T47D (cell line): ENCODE data around the gene KRT31.
A peak's percentile ranks its signal among the peaks of the same experiment; 100 is the strongest.
"Not testable (repeated sequence)": the region's sequence is repeated elsewhere in the genome, so short reads cannot be mapped to it uniquely, and the experiment has no call there.

Experiments
- DNase-seq, 2 experiments: peaks; one replicate each; pipeline versions ENCODE4 v3.0.0 to v3.0.0-alpha.2; 2011 to 2012; ENCODE audit warnings: low read depth in 1 of 2, low spot score in 1 of 2
- JUND ChIP-seq: IDR thresholded peaks from 2 replicates; pipeline ENCODE4 v1.6.1; 2012; ENCODE audit warnings: low read depth
- in situ Hi-C: cut with HindIII; loops from 2 replicates; pipeline ENCODE4 v1.10.0; 2016; ENCODE audit warnings: low sequenced_read_pairs, low pct_unique_long_range_greater_than_20kb

KRT31 gene

GRCh38 chr17:41428591-41429291 is 31.3 kb upstream of the KRT31 start:
- no peak for TF ChIP-seq JUND
- no peak for DNase-seq
- in situ Hi-C loops = no loop called here

- in situ Hi-C loops = no loop called here
- TF ChIP-seq JUND = no peak
Observed at GRCh38 chr17:41424111-41424635, 26.8 kb upstream of the KRT31 start, which contains the start of gene KRT37. KRT37 (minus strand) TSS chr17:41424585; CDS start chr17:41424523, 62 bp downstream.

GRCh38 chr17:41422586-41422985 is 25.2 kb upstream of the KRT31 start:
- DNase-seq, in situ Hi-C loops: not testable (repeated sequence)

More at GRCh38 chr17:41424111-41424635, 26.8 kb upstream of the KRT31 start, which contains the start of gene KRT37:
- DNase-seq = no peak

DNA sequence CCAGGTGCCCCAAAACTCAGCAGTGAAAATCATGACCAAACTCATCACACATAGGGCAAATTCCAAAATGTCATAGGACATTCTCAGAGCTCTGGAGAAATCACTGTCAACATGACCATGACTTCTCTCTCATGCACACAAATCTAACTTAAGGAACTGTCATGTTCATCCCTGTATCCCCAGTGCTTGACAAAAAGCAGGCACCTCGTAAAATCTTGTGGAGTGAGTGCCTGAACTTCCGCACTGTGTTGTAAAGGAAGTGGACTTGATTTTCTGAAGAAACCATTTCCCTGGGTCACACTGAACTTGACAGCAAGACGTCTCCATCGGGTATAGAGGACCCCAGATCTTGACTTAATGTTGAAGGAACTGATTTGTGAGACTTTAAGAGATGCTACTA is 24.2 kb upstream of the KRT31 start:
- no peak for TF ChIP-seq JUND
- DNase-seq = no peak
- in situ Hi-C loops = no loop called here

DNA sequence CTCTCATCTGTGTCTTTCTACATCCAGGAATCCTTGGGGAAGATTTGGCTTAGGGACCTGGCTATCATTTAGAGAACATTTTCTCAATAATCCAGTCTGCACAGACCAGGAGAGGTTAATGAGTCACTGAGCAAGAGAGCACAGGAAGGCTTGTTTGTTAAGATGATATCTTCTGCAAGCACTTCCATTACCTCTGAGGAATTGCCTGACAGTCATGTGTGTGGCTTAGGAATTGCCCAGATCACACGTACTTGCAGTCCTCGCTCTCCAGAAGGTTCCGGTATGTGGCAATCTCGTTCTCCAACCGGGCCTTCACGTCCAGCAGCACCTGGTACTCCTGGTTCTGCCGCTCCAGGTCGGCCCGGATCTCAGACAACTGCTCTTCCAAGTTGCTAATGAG is 23.7 kb upstream of the KRT31 start:
- in situ Hi-C loops = no loop called here
- no peak for TF ChIP-seq JUND
- DNase-seq = peak; percentile 51 to 90

DNA sequence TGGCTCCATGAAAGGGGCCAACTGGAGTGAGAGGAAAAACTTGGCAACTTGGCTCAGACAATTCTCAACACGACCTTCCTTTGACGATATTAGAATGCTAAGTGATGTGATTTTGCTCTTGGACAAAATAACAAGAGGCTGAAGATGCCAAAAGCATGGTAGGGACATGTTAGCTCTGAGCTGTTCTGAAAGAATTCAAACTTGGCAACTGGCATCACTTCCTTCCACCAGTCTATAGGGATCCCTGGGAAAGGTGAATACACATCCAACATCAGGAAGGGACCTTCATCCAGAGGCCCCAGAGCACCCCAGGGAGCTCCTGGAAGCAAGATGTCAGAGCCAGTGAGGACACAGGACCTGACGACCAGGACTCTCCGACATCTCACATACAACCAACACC is 22.7 kb upstream of the KRT31 start:
- DNase-seq = peak in 1 of 2 experiments; percentile 51
- in situ Hi-C loops = no loop called here
- TF ChIP-seq JUND = no peak

GRCh38 chr17:41419716-41420115 is 22.3 kb upstream of the KRT31 start:
- DNase-seq = no peak
- TF ChIP-seq JUND = no peak
- in situ Hi-C loops = no loop called here

DNA sequence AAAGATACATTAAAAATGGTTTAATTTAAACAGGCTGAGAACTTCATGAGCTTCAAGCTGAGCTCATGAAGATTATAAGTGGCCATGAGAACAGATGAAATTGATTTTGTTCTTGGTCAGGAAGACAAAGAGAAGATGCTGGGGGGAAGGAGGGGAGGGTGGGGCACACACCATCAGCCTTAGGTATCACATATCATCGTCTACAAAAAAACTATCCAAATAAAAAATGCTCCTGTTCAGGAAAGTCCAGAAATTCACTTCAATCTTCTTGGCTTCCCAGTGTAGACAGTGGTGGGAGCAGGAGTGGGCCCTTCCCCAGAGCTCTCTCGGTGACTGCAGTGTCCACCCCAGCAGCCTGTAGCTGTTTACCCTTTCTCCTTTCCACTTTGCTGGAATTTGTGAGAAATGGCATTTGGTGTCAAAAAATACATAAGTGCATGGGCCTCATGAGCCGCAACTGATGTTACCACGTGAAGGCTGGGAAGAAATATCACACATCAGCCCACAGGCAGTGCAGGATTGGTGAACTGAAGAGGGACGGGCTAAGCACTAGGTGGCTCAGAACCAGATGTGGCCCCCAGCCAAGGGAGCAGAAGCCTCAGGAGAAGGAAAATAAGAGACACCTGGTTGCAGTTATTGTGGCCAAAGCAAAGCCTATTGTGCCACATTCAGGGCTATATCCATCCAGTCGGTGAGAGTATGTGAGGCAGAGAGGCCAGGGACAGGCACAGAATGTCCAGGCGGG is 20.9 kb upstream of the KRT31 start:
- DNase-seq = peak in 1 of 2 experiments; percentile 94
- TF ChIP-seq JUND = no peak
- in situ Hi-C loops = no loop called here

GRCh38 chr17:41417576-41418015 is 20.2 kb upstream of the KRT31 start:
- TF ChIP-seq JUND = no peak; the same call in 1 of the 2 replicates
- DNase-seq = peak in 1 of 2 experiments; percentile 99
- in situ Hi-C loops = no loop called here

DNA sequence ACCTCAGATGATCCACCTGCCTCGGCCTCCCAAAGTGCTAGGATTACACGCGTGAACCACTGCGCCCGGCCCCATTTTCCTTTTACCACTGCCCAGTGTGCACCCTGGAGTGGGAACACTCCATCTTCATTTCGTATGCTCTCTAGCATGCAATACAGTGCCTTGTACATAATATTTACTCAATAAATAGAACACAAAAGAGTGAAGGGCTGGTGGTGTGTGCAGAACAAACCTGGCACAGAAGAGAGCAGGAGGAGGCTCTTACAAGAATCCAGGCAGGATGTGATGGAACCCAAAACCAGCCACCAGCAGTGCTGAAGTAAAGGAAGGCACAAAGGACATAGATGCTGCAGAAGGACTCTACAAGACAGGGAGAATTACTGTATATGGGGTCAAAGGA is 19.7 kb upstream of the KRT31 start:
- TF ChIP-seq JUND = no peak
- in situ Hi-C loops = no loop called here
- DNase-seq = peak in 1 of 2 experiments; percentile 88

DNA sequence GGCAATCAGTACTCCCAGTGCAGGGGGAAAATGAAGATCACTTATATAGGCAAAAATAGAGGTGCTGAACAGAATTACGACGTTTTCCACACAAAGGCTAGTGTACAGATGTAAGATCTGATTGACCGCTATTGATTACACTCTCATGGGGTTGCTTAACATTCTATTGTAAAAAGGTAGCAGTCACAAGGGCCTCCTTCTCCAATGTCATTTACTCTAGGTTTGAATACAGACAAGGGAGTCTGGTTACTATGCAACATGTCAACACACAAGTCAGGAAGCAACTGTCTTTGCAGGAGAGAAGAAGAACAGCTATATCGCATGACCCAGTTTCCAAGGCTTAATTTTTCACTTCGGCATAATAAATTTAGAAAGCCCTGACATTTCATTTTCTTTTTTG is 19.1 kb upstream of the KRT31 start:
- in situ Hi-C loops = no loop called here
- TF ChIP-seq JUND = no peak
- peak in 1 of 2 experiments; percentile 95 for DNase-seq

DNA sequence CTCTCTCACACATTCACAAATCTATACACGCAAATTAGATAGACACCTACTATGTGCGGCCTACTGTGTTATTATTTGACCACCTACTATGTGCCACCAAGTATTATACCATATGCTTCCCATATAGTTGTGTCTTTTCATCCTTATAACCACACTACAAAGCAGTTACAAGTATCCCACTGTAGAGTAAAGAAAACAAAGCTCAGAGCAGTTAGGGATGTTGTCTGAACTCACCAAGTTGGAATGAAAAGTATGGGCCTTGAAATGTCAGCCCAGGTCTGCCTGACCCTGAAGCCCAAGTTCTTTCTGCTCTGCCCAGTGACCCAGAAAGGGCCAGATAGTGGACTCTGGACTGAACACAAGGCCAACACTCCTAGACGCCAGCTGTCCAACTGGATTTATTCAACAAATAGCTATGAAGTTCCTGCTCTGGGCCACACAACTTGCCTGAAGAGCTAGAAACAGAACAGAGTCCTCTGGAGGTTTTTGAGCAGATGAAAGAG is 18.5 kb upstream of the KRT31 start:
- DNase-seq = peak in 1 of 2 experiments; percentile 100
- TF ChIP-seq JUND = peak; percentile 98
- in situ Hi-C loops = no loop called here

GRCh38 chr17:41415411-41415810 is 18.0 kb upstream of the KRT31 start:
- DNase-seq = peak in 1 of 2 experiments; percentile 99
- TF ChIP-seq JUND = peak; percentile 85; the same call in 1 of the 2 replicates
- in situ Hi-C loops = no loop called here
